DOHH2 (cell line): ENCODE measurements around the gene SNRK.

Source experiments
- H3F3A ChIP-seq: fragments of 200-600 bp; sonication (generic), shearing (Covaris generic); 2 replicates; pipeline ENCODE4 v1.6.0; 2016; ENCODE audit warnings: antibody characterized with exemption, mild to moderate bottlenecking; ENCODE audit not compliant: control insufficient read depth, insufficient read depth
- H3K27ac ChIP-seq: fragments of 200-600 bp; sonication (generic); 2 replicates; pipeline ENCODE4 v1.5.1; 2014; ENCODE audit warnings: low read depth, mild to moderate bottlenecking, low read length, moderate library complexity
- H3K27me3 ChIP-seq: fragments of 200-600 bp; sonication (generic); 2 replicates; pipeline ENCODE4 v1.6.1; 2014; ENCODE audit warnings: mild to moderate bottlenecking, low read length, mixed read lengths; ENCODE audit not compliant: control insufficient read depth
- H3K36me3 ChIP-seq: fragments of 200-600 bp; sonication (generic); 2 replicates; pipeline ENCODE4 v1.6.1; 2014; ENCODE audit warnings: mild to moderate bottlenecking, low read length, moderate library complexity, mixed read lengths; ENCODE audit not compliant: control insufficient read depth
- H3K4me1 ChIP-seq: fragments of 200-600 bp; sonication (generic); 2 replicates; pipeline ENCODE4 v1.6.1; 2014; ENCODE audit warnings: mild to moderate bottlenecking, low read length, mixed read lengths; ENCODE audit not compliant: control insufficient read depth
- H3K4me2 ChIP-seq: fragments of 200-600 bp; sonication (generic); 2 replicates; pipeline ENCODE4 v1.6.0; 2014; ENCODE audit warnings: mild to moderate bottlenecking, low read length, moderate library complexity
- H3K4me3 ChIP-seq: fragments of 200-600 bp; sonication (generic); 2 replicates; pipeline ENCODE4 v1.5.1; 2014; ENCODE audit warnings: mild to moderate bottlenecking, low read length, mixed read lengths
- H3K79me2 ChIP-seq: fragments of 200-600 bp; sonication (generic); 2 replicates; pipeline ENCODE4 v1.6.1; 2014; ENCODE audit warnings: mild to moderate bottlenecking, low read length, mixed read lengths; ENCODE audit not compliant: control insufficient read depth
- H3K9me2 ChIP-seq: fragments of 200-600 bp; sonication (generic); replicated peaks from 2 replicates; pipeline ENCODE4 v1.6.1; 2014; ENCODE audit warnings: mild to moderate bottlenecking, low read length, mixed read lengths; ENCODE audit not compliant: control insufficient read depth
- H3K9me3 ChIP-seq: fragments of 200-600 bp; sonication (generic); 2 replicates; pipeline ENCODE4 v1.6.1; 2014; ENCODE audit warnings: antibody characterized with exemption, low read length, mixed read lengths; ENCODE audit not compliant: control insufficient read depth, insufficient read depth
- H4K20me1 ChIP-seq: fragments of 200-600 bp; sonication (generic); 2 replicates; pipeline ENCODE4 v1.6.0; 2014; ENCODE audit warnings: low read depth, mild to moderate bottlenecking, antibody characterized with exemption, low read length, moderate library complexity; ENCODE audit not compliant: control insufficient read depth, insufficient read depth
- CTCF ChIP-seq: fragments of 200-600 bp; sonication (generic); IDR thresholded peaks from one replicate; pipeline ENCODE4 v1.5.1; 2014; ENCODE audit warnings: antibody characterized with exemption, mild to moderate bottlenecking, low read depth, low read length; ENCODE audit not compliant: poor library complexity, severe bottlenecking
- EZH2phosphoT487 ChIP-seq: fragments of 200-600 bp; sonication (generic); IDR thresholded peaks from 2 replicates; pipeline ENCODE4 v1.6.1; 2017; ENCODE audit warnings: borderline replicate concordance, mild to moderate bottlenecking, antibody characterized with exemption, low read length, moderate library complexity, mixed read lengths

Gene SNRK

DNA sequence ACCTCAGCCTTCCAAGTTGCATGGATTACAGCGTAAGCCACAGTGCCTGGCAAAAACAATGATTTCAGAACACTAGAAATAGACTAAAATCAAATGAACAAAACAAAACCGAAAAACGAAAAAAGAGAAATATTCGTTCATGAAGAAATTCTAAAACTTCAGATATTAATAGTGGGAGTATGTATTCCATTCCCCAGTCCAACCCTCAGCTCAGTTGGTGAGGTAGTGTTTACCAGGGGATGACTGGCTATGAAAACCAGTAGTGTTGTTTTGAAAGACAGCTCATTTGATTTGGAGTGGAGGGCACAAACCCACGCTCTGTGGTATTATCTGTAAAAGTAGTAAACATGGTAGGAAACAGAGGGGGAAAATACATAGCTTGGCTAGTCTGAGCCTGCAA lies 6.8 kb upstream of the SNRK start:
- no peaks in the 10 kb centered on the region for H3K4me1 ChIP-seq

DNA sequence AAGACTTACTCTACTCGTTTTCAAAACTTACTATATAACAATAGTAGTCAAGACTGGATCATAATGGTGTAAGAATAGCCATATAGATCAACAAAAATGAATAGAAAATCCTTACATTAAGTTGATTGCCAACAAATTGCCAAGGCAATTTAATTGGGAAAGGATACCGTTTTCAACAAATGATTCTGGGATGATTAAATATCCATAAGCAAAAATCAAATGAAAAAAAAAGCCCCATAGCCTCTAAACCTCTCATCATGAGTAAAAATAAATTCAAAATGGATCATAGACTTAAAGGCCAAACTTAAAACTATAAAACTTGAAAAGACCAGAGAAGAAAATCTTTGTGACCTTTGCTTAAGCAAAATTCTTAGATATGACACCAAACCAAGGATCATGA lies 5.3 kb upstream of the SNRK start:
- no peaks in the 10 kb centered on the region for H4K20me1 ChIP-seq
- peaks cover 6% of the 10 kb centered on the region for H3K27me3 ChIP-seq
- H3K79me2 ChIP-seq: no peaks in the 10 kb centered on the region
- no peak overlapping the region for H3K4me3 ChIP-seq
- peaks cover 6% of the 10 kb centered on the region for H3K4me1 ChIP-seq
- H3K9me2 ChIP-seq: no peaks in the 10 kb centered on the region
- no peaks in the 10 kb centered on the region for H3K9me3 ChIP-seq
- no peak overlapping the region for H3K4me2 ChIP-seq
- TF ChIP-seq CTCF (no peak), EZH2phosphoT487 (no peak)
- H3F3A ChIP-seq: no peaks in the 10 kb centered on the region
- H3K27ac ChIP-seq: no peak overlapping the region
- no peaks in the 10 kb centered on the region for H3K36me3 ChIP-seq

More for the DNA sequence above, 6.8 kb upstream of the SNRK start:
- H3K4me3 ChIP-seq: no peak overlapping the region
- H3K27me3 ChIP-seq: peaks cover 6% of the 10 kb centered on the region
- H3F3A ChIP-seq: no peaks in the 10 kb centered on the region
- no peaks in the 10 kb centered on the region for H3K79me2 ChIP-seq
- no peaks in the 10 kb centered on the region for H3K36me3 ChIP-seq
- no peak for TF ChIP-seq EZH2phosphoT487
- no peaks in the 10 kb centered on the region for H3K9me3 ChIP-seq
- H3K27ac ChIP-seq: no peak overlapping the region
- H4K20me1 ChIP-seq: no peaks in the 10 kb centered on the region
- H3K9me2 ChIP-seq: no peaks in the 10 kb centered on the region
- H3K4me2 ChIP-seq: no peak overlapping the region

DNA sequence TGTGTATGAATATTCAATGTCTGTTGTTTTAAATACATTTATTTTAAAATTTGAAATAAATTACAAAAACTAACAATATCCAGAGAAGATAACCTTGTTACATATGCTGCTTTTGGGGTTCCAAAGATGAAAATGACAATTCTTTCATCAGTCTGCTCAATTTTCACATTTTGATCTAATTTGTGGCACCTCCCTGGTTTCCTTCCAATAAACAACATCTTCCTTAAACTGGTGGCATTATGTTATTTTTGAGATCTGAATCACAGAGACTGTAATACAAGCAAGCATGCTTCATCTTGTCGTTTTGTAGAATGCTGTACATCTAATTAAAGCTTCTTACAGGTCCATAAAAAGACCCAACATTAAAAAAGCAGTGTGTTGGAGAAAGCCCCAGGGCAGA lies 2.2 kb upstream of the SNRK start:
- no peaks in the 10 kb centered on the region for H3K9me2 ChIP-seq
- H3K4me3 ChIP-seq: no peak overlapping the region
- H3K27ac ChIP-seq: no peak overlapping the region
- H3K36me3 ChIP-seq: peaks cover 4% of the 10 kb centered on the region; the same call in 1 of the 2 replicates
- H3K79me2 ChIP-seq: peaks cover 23% of the 10 kb centered on the region
- H3K27me3 ChIP-seq: 0 out of 2 replicates have a peak, but pooled peaks cover 2% of the 10 kb centered on the region
- H4K20me1 ChIP-seq: peaks cover 16% of the 10 kb centered on the region
- no peaks in the 10 kb centered on the region for H3F3A ChIP-seq
- no peaks in the 10 kb centered on the region for H3K9me3 ChIP-seq
- H3K4me2 ChIP-seq: no peak overlapping the region
- TF ChIP-seq CTCF: no peak
- TF ChIP-seq EZH2phosphoT487: no peak
- peaks cover 26% of the 10 kb centered on the region for H3K4me1 ChIP-seq

DNA sequence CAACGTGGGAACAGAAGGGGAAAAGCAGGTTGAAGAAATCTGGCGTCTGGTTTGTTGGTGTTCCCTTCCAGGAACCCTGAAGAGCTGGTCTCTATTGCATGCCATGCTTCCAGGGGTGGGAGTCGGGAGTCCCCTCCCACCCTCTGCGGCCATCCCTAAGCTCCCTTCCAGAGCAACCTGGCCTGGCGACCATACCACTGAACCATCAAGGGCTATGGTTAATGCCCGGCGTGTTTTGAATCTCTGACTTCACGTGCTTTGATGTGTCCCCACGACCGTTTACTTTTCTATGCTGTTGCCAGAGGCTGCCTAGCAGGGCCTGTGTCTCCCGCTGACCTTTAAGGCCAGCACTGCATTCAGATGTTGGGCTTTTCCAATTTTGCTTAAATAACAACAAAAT lies 696 bp upstream of the SNRK start:
- peak overlapping the region; percentile 80 for H3K4me3 ChIP-seq
- H3K36me3 ChIP-seq: peaks cover 14% of the 10 kb centered on the region
- no peaks in the 10 kb centered on the region for H3K9me3 ChIP-seq
- no peaks in the 10 kb centered on the region for H3K9me2 ChIP-seq
- H3K4me2 ChIP-seq: peak overlapping the region; percentile 73
- H4K20me1 ChIP-seq: peaks cover 18% of the 10 kb centered on the region
- TF ChIP-seq CTCF (no peak), EZH2phosphoT487 (no peak)
- no peaks in the 10 kb centered on the region for H3K27me3 ChIP-seq
- H3F3A ChIP-seq: no peaks in the 10 kb centered on the region
- peaks cover 38% of the 10 kb centered on the region for H3K79me2 ChIP-seq
- H3K27ac ChIP-seq: no peak overlapping the region
- H3K4me1 ChIP-seq: peaks cover 26% of the 10 kb centered on the region
